K562 (cell line): ENCODE results near the gene AZU1. TPM values are rescaled to one million over a fixed set of nuclear protein-coding genes. Genes with fewer than 3 reads are reported as not detected.
A peak's percentile ranks its signal among the peaks of the same experiment; 100 is the strongest.

Experiments
- ATAC-seq: fragments of 200-7000 bp; cut with Tn5 transposase; 3 replicates; pipeline ENCODE4 v1.9.1; 2020; ENCODE audit warnings: moderate library complexity
- BruUV-seq: library from RNA; stranded (reverse); fragments of 400-500 nt; replicated peaks from 2 replicates; lab custom pipeline; 2021; lab: Mats Ljungman, UMichigan
- CTCF ChIA-PET: fragments of 300-600 bp; formaldehyde crosslinking; extraction: SDS; loops from one replicate; lab custom pipeline; 2021; ENCODE audit warnings: low intra/inter-chr PET ratio; lab: Yijun Ruan, JAX
- POLR2A ChIA-PET: fragments of 300-600, 350-650 bp; sonication (Branson Sonifier 250); formaldehyde crosslinking; extraction: SDS; loops from one replicate; lab custom pipeline; 2021; ENCODE audit warnings: antibody characterized with exemption, inconsistent platforms; lab: Yijun Ruan, JAX
- DNase-seq, 4 experiments: peaks; one replicate each; pipeline versions ENCODE4 v3.0.0 to v3.0.0-alpha.2; 2011 to 2018; ENCODE audit warnings: low spot score in 3 of 4, mixed read lengths in 3 of 4; ENCODE audit errors: extremely low read depth in 1 of 4
- FAIRE-seq: peaks from 2 replicates; lab custom pipeline; 2011; peaks lifted over from hg19 to GRCh38; lab: Jason Lieb, UNC
- H2AFZ ChIP-seq: 2 replicates; pipeline ENCODE4 v1.6.0; 2011; ENCODE audit warnings: low read depth, low read length, control low read depth, inconsistent platforms
- H3K27ac ChIP-seq: fragments of 200-600 bp; 3 replicates; pipeline ENCODE4 v1.8.0; 2011; ENCODE audit warnings: low read depth, mild to moderate bottlenecking, control low read depth, inconsistent platforms, low read length, moderate library complexity, mixed read lengths; ENCODE audit errors: extremely low read depth
- H3K27me3 ChIP-seq, 2 experiments: fragments of 300-600 bp in 1 of 2; 2 replicates in 1 of 2; 3 replicates in 1 of 2; pipeline versions ENCODE4 v1.6.0 to v1.8.0; 2011; ENCODE audit warnings: inconsistent platforms in 2 of 2, low read length in 2 of 2, mild to moderate bottlenecking in 1 of 2, mixed read lengths in 1 of 2, moderate library complexity in 1 of 2; ENCODE audit not compliant: control insufficient read depth in 2 of 2, insufficient read depth in 2 of 2
- H3K36me3 ChIP-seq: fragments of 300-600 bp; 3 replicates; pipeline ENCODE4 v1.8.0; 2011; ENCODE audit warnings: mild to moderate bottlenecking, low read length, inconsistent platforms; ENCODE audit not compliant: control insufficient read depth, insufficient read depth
- H3K4me1 ChIP-seq, 2 experiments: fragments of 200-600 bp in 1 of 2; replicated peaks in 1 of 2; 2 replicates in 1 of 2; 3 replicates in 1 of 2; pipeline versions ENCODE4 v1.5.1 to v1.8.0; 2011; ENCODE audit warnings: inconsistent platforms in 2 of 2, low read length in 2 of 2, mild to moderate bottlenecking in 1 of 2, mixed read lengths in 1 of 2, moderate library complexity in 1 of 2; ENCODE audit not compliant: control insufficient read depth in 2 of 2, insufficient read depth in 2 of 2
- H3K4me2 ChIP-seq: 2 replicates; pipeline ENCODE4 v1.6.1; 2011; ENCODE audit warnings: low read length, control low read depth, inconsistent platforms, mixed read lengths; ENCODE audit not compliant: insufficient read depth
- H3K4me3 ChIP-seq: fragments of 200-600 bp; sonication (generic), shearing (Covaris generic); 2 replicates; pipeline ENCODE4 v1.5.1; 2016; ENCODE audit warnings: control low read depth, inconsistent platforms
- H3K79me2 ChIP-seq: fragments of 200-600 bp; 3 replicates; pipeline ENCODE4 v1.8.0; 2011; ENCODE audit warnings: low read length, inconsistent platforms; ENCODE audit not compliant: control insufficient read depth, insufficient read depth
- H3K9ac ChIP-seq, 2 experiments: 2 replicates each; pipeline versions ENCODE4 v1.6.0 to v1.6.1; 2011; ENCODE audit warnings: low read depth in 2 of 2, low read length in 2 of 2, control low read depth in 1 of 2, inconsistent platforms in 1 of 2, mild to moderate bottlenecking in 1 of 2, mixed read lengths in 1 of 2; ENCODE audit not compliant: insufficient read depth in 1 of 2
- H3K9me1 ChIP-seq: one replicate; pipeline ENCODE4 v1.6.0; 2011; ENCODE audit warnings: inconsistent platforms, mild to moderate bottlenecking, low read length, moderate library complexity; ENCODE audit not compliant: control insufficient read depth, insufficient read depth
- H3K9me3 ChIP-seq: replicated peaks from 2 replicates; pipeline ENCODE4 v1.5.1; 2011; ENCODE audit warnings: low read depth, low read length, inconsistent platforms; ENCODE audit not compliant: control insufficient read depth, insufficient read depth
- H4K20me1 ChIP-seq: replicated peaks from 2 replicates; pipeline ENCODE4 v1.6.1; 2011; ENCODE audit warnings: low read length, inconsistent platforms, mixed read lengths; ENCODE audit not compliant: control insufficient read depth, insufficient read depth
- KLF6 ChIP-seq: fragments of 250-450 bp; sonication (Bioruptor Pico); IDR thresholded peaks from 2 replicates; pipeline ENCODE4 v1.4.0; 2020; ENCODE audit warnings: mild to moderate bottlenecking, moderate library complexity, borderline replicate concordance
- NR2C1 ChIP-seq, 2 experiments: fragments of 450-650 bp; IDR thresholded peaks; 2 replicates each; pipeline ENCODE4 v1.6.1; 2017; ENCODE audit warnings: mild to moderate bottlenecking in 2 of 2, antibody characterized with exemption in 1 of 2, inconsistent platforms in 1 of 2, missing compliant biosample characterization in 1 of 2, missing genetic modification characterization in 1 of 2
- SLC30A9 ChIP-seq: fragments of 250-450 bp; sonication (Bioruptor Pico); IDR thresholded peaks from 2 replicates; pipeline ENCODE4 v1.8.0; 2022; ENCODE audit warnings: mild to moderate bottlenecking, moderate library complexity
- TRIM25 ChIP-seq: fragments of 450-650 bp; IDR thresholded peaks from 2 replicates; pipeline ENCODE4 v1.7.0; 2016; ENCODE audit warnings: borderline replicate concordance
- VEZF1 ChIP-seq: fragments of 200-800 bp; sonication (Bioruptor generic); IDR thresholded peaks from 2 replicates; pipeline ENCODE4 v1.6.1; 2017; ENCODE audit warnings: missing genetic modification characterization, missing compliant biosample characterization
- ZBTB11 ChIP-seq, 3 experiments: fragments of 200-800 bp in 1 of 3; fragments of 250-450 bp in 1 of 3; fragments of 450-650 bp in 1 of 3; sonication (Bioruptor Pico) in 1 of 3; sonication (Bioruptor generic) in 1 of 3; formaldehyde crosslinking in 1 of 3; IDR thresholded peaks; 2 replicates each; pipeline versions ENCODE4 v1.6.1 to v1.8.0; 2016 to 2022; ENCODE audit warnings: mild to moderate bottlenecking in 2 of 3, missing genetic modification characterization in 2 of 3, missing compliant biosample characterization in 1 of 3, moderate library complexity in 1 of 3
- ZNF121 ChIP-seq: sonication (generic); formaldehyde crosslinking; conservative IDR thresholded peaks from 2 replicates; pipeline ENCODE4 v1.8.0; 2022; ENCODE audit warnings: missing genetic modification reagents
- ZNF197 ChIP-seq: fragments of 200-800 bp; sonication (Bioruptor generic); IDR thresholded peaks from 2 replicates; pipeline ENCODE4 v1.6.1; 2016; ENCODE audit warnings: low read depth, missing genetic modification characterization, missing compliant biosample characterization
- WGBS: fragments of 100-300 bp; shearing (Covaris generic); methylation state at CpG from one replicate; pipeline ENCODE4 v1.1.6; 2016; ENCODE audit warnings: low coverage, mixed read lengths; ENCODE audit not compliant: insufficient coverage; ENCODE audit errors: missing lambda C conversion rate; 5-methylcytosine and 5-hydroxymethylcytosine counted together
- in situ Hi-C: fragments of 300-500 bp; cut with MboI; formaldehyde crosslinking; loops from 4 replicates; pipeline ENCODE4 v1.15.0; 2018; ENCODE audit warnings: inconsistent platforms, mixed read lengths
- intact Hi-C: fragments of 100-400 bp; cut with micrococcal nuclease; formaldehyde crosslinking; loops from 2 replicates; pipeline ENCODE4 v1.14.2; 2022
- polyA plus RNA-seq, 8 experiments: library from polyadenylated mRNA; depleted of rRNA in 4 of 8; stranded (reverse) in 5 of 8; unstranded in 3 of 8; fragments of >200 nt; fragmentation: Nextera tagmentation in 2 of 8; fragmentation: Illumina TruSeq in 1 of 8; extraction: Ambion mirVana in 2 of 8; extraction: Trizol in 1 of 8; gene quantifications; 2 replicates each; pipeline versions ENCODE4 v1.2.1 to v1.2.3, GENCODE V29; 2011 to 2014; ENCODE audit warnings: inconsistent platforms in 1 of 8, missing spikeins in 1 of 8
- total RNA-seq, 7 experiments: library from RNA; depleted of rRNA in 6 of 7; stranded (reverse); fragments of >200 nt in 6 of 7; fragmentation: Illumina TruSeq in 2 of 7; extraction: Trizol in 2 of 7; gene quantifications; 2 replicates each; pipeline versions ENCODE4 v1.2.1 to v1.2.3, GENCODE V29; 2011 to 2021; ENCODE audit warnings: low replicate concordance in 1 of 7

AZU1 gene
- total and polyA plus RNA-seq, 9 of the 15 experiments (the other 6 are each of a cell fraction or from before 2014, with no cell fraction given), result 0.29 to 1.9 (median 0.59) TPM; not detected in 3

GRCh38 chr19:780935-781334 lies 46.7 kb upstream of the AZU1 start (continued):
- no peak for TF ChIP-seq ZBTB11 (CRISPR knock-in tag; IDR thresholded peaks at IDR 0.05)

- Histone ChIP-seq H3K9me3 (no peaks in the 10 kb centered on the region), H3K9ac (peak overlapping the region in 1 of 2 experiments; percentile 58; a peak in 2 of 4 replicates), H3K9me1 (no peaks in the 10 kb centered on the region), H3K27me3 (no peaks in the 10 kb centered on the region), H3K79me2 (no peaks in the 10 kb centered on the region), H3K27ac (no peak overlapping the region), H3K36me3 (no peaks in the 10 kb centered on the region), H3K4me2 (no peak overlapping the region), H3K4me1 (peaks cover 0 to 29% of the 10 kb centered on the region in 2 experiments; a peak in 2 of 5 replicates), H3K4me3 (no peak overlapping the region), H4K20me1 (no peaks in the 10 kb centered on the region), H2AFZ (no peak overlapping the region)
- no TSS peak for BruUV-seq
- in situ Hi-C loops, result no loop called here
- POLR2A ChIA-PET, result interaction anchor here (0.7 to 1.0 kb wide), 3 partner anchors 8 to 15 kb away, joined by 3 to 5 read pairs (median 4); partner anchors contain the start of gene PTBP1
- WGBS, result 81% methylated on average over 13 of the region's 19 CpGs
- ATAC-seq, result no peak
- CTCF ChIA-PET, result no interaction called here
- intact Hi-C loops, result no loop called here
- FAIRE-seq, result no peak
- no peak for DNase-seq
- TF ChIP-seq TRIM25 (no peak), VEZF1 (no peak), ZNF121 (CRISPR knock-in tag) (no peak), NR2C1 (IDR thresholded peaks at IDR 0.05) (no peak), NR2C1 (tag; IDR thresholded peaks at IDR 0.05) (no peak), KLF6 (no peak), ZBTB11 (CRISPR knock-in tag; IDR thresholded peaks at IDR 0.05) (no peak), SLC30A9 (no peak), ZNF197 (no peak)
Observed at GRCh38 chr19:781800-782184, 45.8 kb upstream of the AZU1 start.
